Measurements from ENCODE around the gene EME1.

DNA sequence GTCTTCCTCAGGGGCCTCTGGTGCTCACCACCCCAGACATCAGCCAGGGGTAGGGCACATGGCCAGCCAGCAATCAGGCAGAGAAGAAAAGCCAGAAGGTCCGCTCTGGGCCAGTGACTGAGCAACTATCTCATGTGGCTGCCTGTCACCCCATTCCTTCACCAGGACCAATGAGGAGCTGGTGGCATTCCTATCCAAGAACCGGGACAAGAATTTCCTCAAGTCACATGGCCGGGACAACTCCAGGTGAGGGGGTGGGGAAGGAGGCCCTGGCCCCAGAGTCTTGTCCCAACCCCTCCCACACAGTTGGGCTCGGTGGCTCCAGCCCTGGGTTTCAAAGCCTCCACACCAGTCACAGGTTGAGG is 17.7 kb upstream of the EME1 start:
- no peak for TF ChIP-seq YY1 (IDR thresholded peaks at IDR 0.05; ENCODE audit: insufficient read depth, insufficient read length)
- TF ChIP-seq SUZ12 (IDR thresholded peaks at IDR 0.05; ENCODE audit: extremely low read depth, insufficient read depth, insufficient read length), result no peak
